GM23338 (cell line): ENCODE measurements around the gene GRID1. TPM values are rescaled to one million over a fixed set of nuclear protein-coding genes. Genes with fewer than 3 reads are reported as not detected.

Experiments
- ATAC-seq: fragments of 200-7000 bp; cut with Tn5 transposase; 3 replicates; pipeline ENCODE4 v1.9.1; 2020
- DNase-seq: peaks from one replicate; pipeline ENCODE4 v3.0.0-alpha.2; 2015; ENCODE audit warnings: low spot score
- H2AFZ ChIP-seq: fragments of 200-600 bp; sonication (generic); 2 replicates; pipeline ENCODE4 v1.8.0; 2016; ENCODE audit warnings: antibody characterized with exemption, mild to moderate bottlenecking, moderate library complexity
- H3F3A ChIP-seq: fragments of 200-600 bp; sonication (generic); replicated peaks from 2 replicates; pipeline ENCODE4 v1.8.0; 2017; ENCODE audit warnings: antibody characterized with exemption, mixed run types, low read depth
- H3K27ac ChIP-seq: fragments of 200-600 bp; sonication (generic); 2 replicates; pipeline ENCODE4 v1.6.1; 2016; ENCODE audit warnings: low read depth
- H3K27me3 ChIP-seq: fragments of 200-600 bp; sonication (generic); 2 replicates; pipeline ENCODE4 v1.8.0; 2016; ENCODE audit warnings: mild to moderate bottlenecking, mixed run types, moderate library complexity; ENCODE audit not compliant: insufficient read depth
- H3K36me3 ChIP-seq: fragments of 200-600 bp; sonication (generic); 2 replicates; pipeline ENCODE4 v1.8.0; 2016; ENCODE audit warnings: mild to moderate bottlenecking; ENCODE audit not compliant: insufficient read depth
- H3K4me1 ChIP-seq: fragments of 200-600 bp; sonication (generic); 2 replicates; pipeline ENCODE4 v1.8.0; 2016; ENCODE audit warnings: mild to moderate bottlenecking, moderate library complexity; ENCODE audit not compliant: insufficient read depth
- H3K4me2 ChIP-seq: fragments of 200-600 bp; sonication (generic); 2 replicates; pipeline ENCODE4 v1.7.1; 2017; ENCODE audit warnings: mixed run types
- H3K4me3 ChIP-seq: fragments of 200-600 bp; sonication (generic); 2 replicates; pipeline ENCODE4 v1.6.1; 2016; ENCODE audit warnings: mixed run types
- H3K79me2 ChIP-seq: fragments of 200-600 bp; sonication (generic); replicated peaks from 2 replicates; pipeline ENCODE4 v1.8.0; 2017; ENCODE audit warnings: mild to moderate bottlenecking; ENCODE audit not compliant: insufficient read depth
- H3K9me2 ChIP-seq: fragments of 200-600 bp; sonication (generic); 2 replicates; pipeline ENCODE4 v1.8.0; 2017; ENCODE audit not compliant: insufficient read depth
- H4K20me1 ChIP-seq: fragments of 200-600 bp; sonication (generic); replicated peaks from 2 replicates; pipeline ENCODE4 v1.8.0; 2017; ENCODE audit warnings: mild to moderate bottlenecking; ENCODE audit not compliant: insufficient read depth
- H3K27ac Mint-ChIP-seq: 2 replicates; pipeline ENCODE4 v1.8.0; 2020; ENCODE audit warnings: inconsistent platforms, mild to moderate bottlenecking, moderate library complexity, mixed read lengths
- H3K27me3 Mint-ChIP-seq: 3 replicates; pipeline ENCODE4 v1.8.0; 2022; ENCODE audit warnings: low read depth, mild to moderate bottlenecking, moderate library complexity, mixed read lengths, inconsistent platforms; ENCODE audit not compliant: insufficient read depth, poor library complexity
- H3K36me3 Mint-ChIP-seq: 3 replicates; pipeline ENCODE4 v1.8.0; 2021; ENCODE audit warnings: low read depth, mild to moderate bottlenecking, inconsistent platforms, moderate library complexity, mixed read lengths
- H3K4me1 Mint-ChIP-seq: 3 replicates; pipeline ENCODE4 v1.8.0; 2020; ENCODE audit warnings: mild to moderate bottlenecking, inconsistent platforms, mixed read lengths
- H3K4me3 Mint-ChIP-seq: 3 replicates; pipeline ENCODE4 v1.8.0; 2021; ENCODE audit warnings: moderate library complexity, mild to moderate bottlenecking, inconsistent platforms, mixed read lengths
- H3K9me3 Mint-ChIP-seq: 3 replicates; pipeline ENCODE4 v1.8.0; 2020; ENCODE audit warnings: moderate library complexity, mild to moderate bottlenecking, inconsistent platforms, mixed read lengths
- EZH2 ChIP-seq: fragments of 200-600 bp; sonication (generic); IDR thresholded peaks from one replicate; pipeline ENCODE4 v1.8.0; 2017; ENCODE audit warnings: antibody characterized with exemption, mild to moderate bottlenecking, low read depth; ENCODE audit not compliant: unreplicated experiment
- EZH2phosphoT487 ChIP-seq: fragments of 200-600 bp; sonication (generic); IDR thresholded peaks from one replicate; pipeline ENCODE4 v1.8.1; 2018; ENCODE audit warnings: antibody characterized with exemption; ENCODE audit not compliant: unreplicated experiment
- JUNB ChIP-seq: IDR thresholded peaks from one replicate; pipeline ENCODE4 v1.6.1; 2016; ENCODE audit warnings: antibody characterized with exemption; ENCODE audit not compliant: unreplicated experiment
- NANOG ChIP-seq: IDR thresholded peaks from 2 replicates; pipeline ENCODE4 v1.6.1; 2016; ENCODE audit warnings: antibody characterized with exemption, borderline replicate concordance
- POLR2AphosphoS5 ChIP-seq: IDR thresholded peaks from 2 replicates; pipeline ENCODE4 v1.6.1; 2016; ENCODE audit warnings: antibody characterized with exemption, low read depth
- STAT1 ChIP-seq: IDR thresholded peaks from one replicate; pipeline ENCODE4 v1.6.1; 2016; ENCODE audit warnings: antibody characterized with exemption; ENCODE audit not compliant: unreplicated experiment
- ZNF114 ChIP-seq: fragments of 250-450 bp; sonication (Bioruptor Pico); IDR thresholded peaks from 2 replicates; pipeline ENCODE4 v1.5.0; 2020; ENCODE audit warnings: mild to moderate bottlenecking, moderate library complexity
- ZNF331 ChIP-seq: fragments of 250-450 bp; sonication (Bioruptor Pico); IDR thresholded peaks from 2 replicates; pipeline ENCODE4 v1.5.0; 2020; ENCODE audit warnings: low read depth, mild to moderate bottlenecking, moderate library complexity
- polyA plus RNA-seq: library from polyadenylated mRNA; unstranded; fragments of >200 nt; fragmentation: Nextera tagmentation; extraction: Ambion mirVana; gene quantifications from 2 replicates; pipeline ENCODE4 v1.2.1, GENCODE V29; 2016
- total RNA-seq: library from RNA; depleted of rRNA; stranded (reverse); fragments of >200 nt; shearing (Covaris generic); gene quantifications from 2 replicates; pipeline ENCODE4 v1.2.3, GENCODE V29; 2014
- TF ChIP-seq, protein P1 (sequence below): IDR thresholded peaks from one replicate; pipeline ENCODE4 v1.6.1; 2018; ENCODE audit warnings: antibody characterized with exemption; ENCODE audit not compliant: unreplicated experiment
- TF ChIP-seq, protein P2 (sequence below): IDR thresholded peaks from 2 replicates; pipeline ENCODE4 v1.6.1; 2016; ENCODE audit warnings: antibody characterized with exemption
- TF ChIP-seq, protein P3 (sequence below): fragments of 250-450 bp; sonication (Bioruptor Pico); IDR thresholded peaks from 2 replicates; pipeline ENCODE4 v1.5.0; 2020; ENCODE audit warnings: mild to moderate bottlenecking, moderate library complexity

Gene GRID1
- total and polyA plus RNA-seq, 2 experiments from 2014 or later: 0.14 to 0.15 TPM

GRCh38 chr10:86337121-86337601 is 29.4 kb downstream of the GRID1 start:
- H3K36me3 ChIP-seq: no peaks in the 10 kb centered on the region
- H3K4me1 Mint-ChIP-seq: peaks cover 29% of the 10 kb centered on the region
- no peaks in the 10 kb centered on the region; the same call in 2 of the 3 replicates for H3K36me3 Mint-ChIP-seq
- H3K9me3 Mint-ChIP-seq: peaks cover 8% of the 10 kb centered on the region; the same call in 2 of the 3 replicates
- no peaks in the 10 kb centered on the region for H4K20me1 ChIP-seq
- H3K4me2 ChIP-seq: no peak overlapping the region
- H3K9me2 ChIP-seq: no peaks in the 10 kb centered on the region
- no peak overlapping the region for H3K4me3 ChIP-seq
- H3F3A ChIP-seq: no peaks in the 10 kb centered on the region
- ATAC-seq (no peak), DNase-seq (no peak)
- no peak overlapping the region for H3K27ac ChIP-seq
- H2AFZ ChIP-seq: no peak overlapping the region; the same call in 1 of the 2 replicates
- H3K27ac Mint-ChIP-seq: no peak overlapping the region
- H3K4me3 Mint-ChIP-seq: no peak overlapping the region
- no peaks in the 10 kb centered on the region for H3K27me3 ChIP-seq
- H3K4me1 ChIP-seq: peaks cover 13% of the 10 kb centered on the region
- TF ChIP-seq NANOG (no peak), EZH2 (no peak), JUNB (no peak), EZH2phosphoT487 (no peak), POLR2AphosphoS5 (no peak)
- TF ChIP-seq, protein P1, sequence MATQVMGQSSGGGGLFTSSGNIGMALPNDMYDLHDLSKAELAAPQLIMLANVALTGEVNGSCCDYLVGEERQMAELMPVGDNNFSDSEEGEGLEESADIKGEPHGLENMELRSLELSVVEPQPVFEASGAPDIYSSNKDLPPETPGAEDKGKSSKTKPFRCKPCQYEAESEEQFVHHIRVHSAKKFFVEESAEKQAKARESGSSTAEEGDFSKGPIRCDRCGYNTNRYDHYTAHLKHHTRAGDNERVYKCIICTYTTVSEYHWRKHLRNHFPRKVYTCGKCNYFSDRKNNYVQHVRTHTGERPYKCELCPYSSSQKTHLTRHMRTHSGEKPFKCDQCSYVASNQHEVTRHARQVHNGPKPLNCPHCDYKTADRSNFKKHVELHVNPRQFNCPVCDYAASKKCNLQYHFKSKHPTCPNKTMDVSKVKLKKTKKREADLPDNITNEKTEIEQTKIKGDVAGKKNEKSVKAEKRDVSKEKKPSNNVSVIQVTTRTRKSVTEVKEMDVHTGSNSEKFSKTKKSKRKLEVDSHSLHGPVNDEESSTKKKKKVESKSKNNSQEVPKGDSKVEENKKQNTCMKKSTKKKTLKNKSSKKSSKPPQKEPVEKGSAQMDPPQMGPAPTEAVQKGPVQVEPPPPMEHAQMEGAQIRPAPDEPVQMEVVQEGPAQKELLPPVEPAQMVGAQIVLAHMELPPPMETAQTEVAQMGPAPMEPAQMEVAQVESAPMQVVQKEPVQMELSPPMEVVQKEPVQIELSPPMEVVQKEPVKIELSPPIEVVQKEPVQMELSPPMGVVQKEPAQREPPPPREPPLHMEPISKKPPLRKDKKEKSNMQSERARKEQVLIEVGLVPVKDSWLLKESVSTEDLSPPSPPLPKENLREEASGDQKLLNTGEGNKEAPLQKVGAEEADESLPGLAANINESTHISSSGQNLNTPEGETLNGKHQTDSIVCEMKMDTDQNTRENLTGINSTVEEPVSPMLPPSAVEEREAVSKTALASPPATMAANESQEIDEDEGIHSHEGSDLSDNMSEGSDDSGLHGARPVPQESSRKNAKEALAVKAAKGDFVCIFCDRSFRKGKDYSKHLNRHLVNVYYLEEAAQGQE: no peak
- H3K79me2 ChIP-seq: no peaks in the 10 kb centered on the region
- peaks cover 17% of the 10 kb centered on the region for H3K27me3 Mint-ChIP-seq

GRCh38 chr10:86336341-86336740 is 30.3 kb downstream of the GRID1 start:
- H3K4me1 ChIP-seq: peaks cover 13% of the 10 kb centered on the region
- no peak overlapping the region for H3K4me2 ChIP-seq
- no peaks in the 10 kb centered on the region; the same call in 2 of the 3 replicates for H3K36me3 Mint-ChIP-seq
- ATAC-seq (no peak), DNase-seq (no peak)
- H3K4me3 Mint-ChIP-seq: no peak overlapping the region
- H3K9me3 Mint-ChIP-seq: peaks cover 8% of the 10 kb centered on the region; the same call in 2 of the 3 replicates
- peaks cover 29% of the 10 kb centered on the region for H3K4me1 Mint-ChIP-seq
- no peaks in the 10 kb centered on the region for H3K36me3 ChIP-seq
- no peaks in the 10 kb centered on the region for H4K20me1 ChIP-seq
- no peaks in the 10 kb centered on the region for H3F3A ChIP-seq
- peaks cover 17% of the 10 kb centered on the region for H3K27me3 Mint-ChIP-seq
- no peak overlapping the region for H3K27ac Mint-ChIP-seq
- H3K27me3 ChIP-seq: no peaks in the 10 kb centered on the region
- H3K79me2 ChIP-seq: no peaks in the 10 kb centered on the region
- no peak overlapping the region for H2AFZ ChIP-seq
- no peak overlapping the region for H3K27ac ChIP-seq
- H3K9me2 ChIP-seq: no peaks in the 10 kb centered on the region
- H3K4me3 ChIP-seq: no peak overlapping the region
- TF ChIP-seq JUNB (no peak), STAT1 (no peak), ZNF114 (CRISPR knock-in tag) (no peak), POLR2AphosphoS5 (no peak), ZNF331 (CRISPR knock-in tag) (no peak), EZH2phosphoT487 (no peak), NANOG (no peak), EZH2 (no peak)
- TF ChIP-seq, protein P2, sequence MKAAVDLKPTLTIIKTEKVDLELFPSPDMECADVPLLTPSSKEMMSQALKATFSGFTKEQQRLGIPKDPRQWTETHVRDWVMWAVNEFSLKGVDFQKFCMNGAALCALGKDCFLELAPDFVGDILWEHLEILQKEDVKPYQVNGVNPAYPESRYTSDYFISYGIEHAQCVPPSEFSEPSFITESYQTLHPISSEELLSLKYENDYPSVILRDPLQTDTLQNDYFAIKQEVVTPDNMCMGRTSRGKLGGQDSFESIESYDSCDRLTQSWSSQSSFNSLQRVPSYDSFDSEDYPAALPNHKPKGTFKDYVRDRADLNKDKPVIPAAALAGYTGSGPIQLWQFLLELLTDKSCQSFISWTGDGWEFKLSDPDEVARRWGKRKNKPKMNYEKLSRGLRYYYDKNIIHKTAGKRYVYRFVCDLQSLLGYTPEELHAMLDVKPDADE: no peak
- TF ChIP-seq, protein P3, sequence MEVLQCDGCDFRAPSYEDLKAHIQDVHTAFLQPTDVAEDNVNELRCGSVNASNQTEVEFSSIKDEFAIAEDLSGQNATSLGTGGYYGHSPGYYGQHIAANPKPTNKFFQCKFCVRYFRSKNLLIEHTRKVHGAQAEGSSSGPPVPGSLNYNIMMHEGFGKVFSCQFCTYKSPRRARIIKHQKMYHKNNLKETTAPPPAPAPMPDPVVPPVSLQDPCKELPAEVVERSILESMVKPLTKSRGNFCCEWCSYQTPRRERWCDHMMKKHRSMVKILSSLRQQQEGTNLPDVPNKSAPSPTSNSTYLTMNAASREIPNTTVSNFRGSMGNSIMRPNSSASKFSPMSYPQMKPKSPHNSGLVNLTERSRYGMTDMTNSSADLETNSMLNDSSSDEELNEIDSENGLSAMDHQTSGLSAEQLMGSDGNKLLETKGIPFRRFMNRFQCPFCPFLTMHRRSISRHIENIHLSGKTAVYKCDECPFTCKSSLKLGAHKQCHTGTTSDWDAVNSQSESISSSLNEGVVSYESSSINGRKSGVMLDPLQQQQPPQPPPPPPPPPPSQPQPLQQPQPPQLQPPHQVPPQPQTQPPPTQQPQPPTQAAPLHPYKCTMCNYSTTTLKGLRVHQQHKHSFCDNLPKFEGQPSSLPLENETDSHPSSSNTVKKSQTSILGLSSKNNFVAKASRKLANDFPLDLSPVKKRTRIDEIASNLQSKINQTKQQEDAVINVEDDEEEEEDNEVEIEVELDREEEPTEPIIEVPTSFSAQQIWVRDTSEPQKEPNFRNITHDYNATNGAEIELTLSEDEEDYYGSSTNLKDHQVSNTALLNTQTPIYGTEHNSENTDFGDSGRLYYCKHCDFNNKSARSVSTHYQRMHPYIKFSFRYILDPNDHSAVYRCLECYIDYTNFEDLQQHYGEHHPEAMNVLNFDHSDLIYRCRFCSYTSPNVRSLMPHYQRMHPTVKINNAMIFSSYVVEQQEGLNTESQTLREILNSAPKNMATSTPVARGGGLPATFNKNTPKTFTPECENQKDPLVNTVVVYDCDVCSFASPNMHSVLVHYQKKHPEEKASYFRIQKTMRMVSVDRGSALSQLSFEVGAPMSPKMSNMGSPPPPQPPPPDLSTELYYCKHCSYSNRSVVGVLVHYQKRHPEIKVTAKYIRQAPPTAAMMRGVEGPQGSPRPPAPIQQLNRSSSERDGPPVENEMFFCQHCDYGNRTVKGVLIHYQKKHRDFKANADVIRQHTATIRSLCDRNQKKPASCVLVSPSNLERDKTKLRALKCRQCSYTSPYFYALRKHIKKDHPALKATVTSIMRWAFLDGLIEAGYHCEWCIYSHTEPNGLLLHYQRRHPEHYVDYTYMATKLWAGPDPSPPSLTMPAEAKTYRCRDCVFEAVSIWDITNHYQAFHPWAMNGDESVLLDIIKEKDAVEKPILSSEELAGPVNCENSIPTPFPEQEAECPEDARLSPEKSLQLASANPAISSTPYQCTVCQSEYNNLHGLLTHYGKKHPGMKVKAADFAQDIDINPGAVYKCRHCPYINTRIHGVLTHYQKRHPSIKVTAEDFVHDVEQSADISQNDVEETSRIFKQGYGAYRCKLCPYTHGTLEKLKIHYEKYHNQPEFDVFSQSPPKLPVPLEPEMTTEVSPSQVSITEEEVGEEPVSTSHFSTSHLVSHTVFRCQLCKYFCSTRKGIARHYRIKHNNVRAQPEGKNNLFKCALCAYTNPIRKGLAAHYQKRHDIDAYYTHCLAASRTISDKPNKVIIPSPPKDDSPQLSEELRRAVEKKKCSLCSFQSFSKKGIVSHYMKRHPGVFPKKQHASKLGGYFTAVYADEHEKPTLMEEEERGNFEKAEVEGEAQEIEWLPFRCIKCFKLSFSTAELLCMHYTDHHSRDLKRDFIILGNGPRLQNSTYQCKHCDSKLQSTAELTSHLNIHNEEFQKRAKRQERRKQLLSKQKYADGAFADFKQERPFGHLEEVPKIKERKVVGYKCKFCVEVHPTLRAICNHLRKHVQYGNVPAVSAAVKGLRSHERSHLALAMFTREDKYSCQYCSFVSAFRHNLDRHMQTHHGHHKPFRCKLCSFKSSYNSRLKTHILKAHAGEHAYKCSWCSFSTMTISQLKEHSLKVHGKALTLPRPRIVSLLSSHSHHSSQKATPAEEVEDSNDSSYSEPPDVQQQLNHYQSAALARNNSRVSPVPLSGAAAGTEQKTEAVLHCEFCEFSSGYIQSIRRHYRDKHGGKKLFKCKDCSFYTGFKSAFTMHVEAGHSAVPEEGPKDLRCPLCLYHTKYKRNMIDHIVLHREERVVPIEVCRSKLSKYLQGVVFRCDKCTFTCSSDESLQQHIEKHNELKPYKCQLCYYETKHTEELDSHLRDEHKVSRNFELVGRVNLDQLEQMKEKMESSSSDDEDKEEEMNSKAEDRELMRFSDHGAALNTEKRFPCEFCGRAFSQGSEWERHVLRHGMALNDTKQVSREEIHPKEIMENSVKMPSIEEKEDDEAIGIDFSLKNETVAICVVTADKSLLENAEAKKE: no peak
